GM12874 (cell line): ENCODE data around the gene PLEKHG4B.

Experiments used
- TF ChIP-seq, protein P1 (sequence below): IDR thresholded peaks from 2 replicates; pipeline ENCODE4 v1.5.1; 2011; ENCODE audit warnings: low read depth, mild to moderate bottlenecking, control low read depth, low read length, moderate library complexity; ENCODE audit not compliant: insufficient read depth

PLEKHG4B gene

DNA sequence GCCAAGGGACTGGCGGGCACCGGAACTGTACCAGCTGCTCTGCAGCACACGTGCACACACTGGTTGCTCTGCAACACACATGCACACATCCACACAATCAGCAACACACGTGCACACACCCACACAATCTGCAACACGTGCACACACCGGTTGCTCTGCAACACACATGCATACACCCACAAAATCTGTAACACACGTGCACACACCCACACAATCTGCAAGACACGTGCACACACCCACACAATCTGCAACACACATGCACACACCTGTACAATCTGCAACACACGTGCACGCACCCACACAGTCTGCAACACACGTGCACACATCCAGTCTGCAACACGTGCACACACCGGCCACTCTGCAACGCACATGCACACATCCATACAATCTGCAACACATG, 17.9 kb downstream of the PLEKHG4B start:
- TF ChIP-seq, protein P1, sequence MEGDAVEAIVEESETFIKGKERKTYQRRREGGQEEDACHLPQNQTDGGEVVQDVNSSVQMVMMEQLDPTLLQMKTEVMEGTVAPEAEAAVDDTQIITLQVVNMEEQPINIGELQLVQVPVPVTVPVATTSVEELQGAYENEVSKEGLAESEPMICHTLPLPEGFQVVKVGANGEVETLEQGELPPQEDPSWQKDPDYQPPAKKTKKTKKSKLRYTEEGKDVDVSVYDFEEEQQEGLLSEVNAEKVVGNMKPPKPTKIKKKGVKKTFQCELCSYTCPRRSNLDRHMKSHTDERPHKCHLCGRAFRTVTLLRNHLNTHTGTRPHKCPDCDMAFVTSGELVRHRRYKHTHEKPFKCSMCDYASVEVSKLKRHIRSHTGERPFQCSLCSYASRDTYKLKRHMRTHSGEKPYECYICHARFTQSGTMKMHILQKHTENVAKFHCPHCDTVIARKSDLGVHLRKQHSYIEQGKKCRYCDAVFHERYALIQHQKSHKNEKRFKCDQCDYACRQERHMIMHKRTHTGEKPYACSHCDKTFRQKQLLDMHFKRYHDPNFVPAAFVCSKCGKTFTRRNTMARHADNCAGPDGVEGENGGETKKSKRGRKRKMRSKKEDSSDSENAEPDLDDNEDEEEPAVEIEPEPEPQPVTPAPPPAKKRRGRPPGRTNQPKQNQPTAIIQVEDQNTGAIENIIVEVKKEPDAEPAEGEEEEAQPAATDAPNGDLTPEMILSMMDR = no peak

DNA sequence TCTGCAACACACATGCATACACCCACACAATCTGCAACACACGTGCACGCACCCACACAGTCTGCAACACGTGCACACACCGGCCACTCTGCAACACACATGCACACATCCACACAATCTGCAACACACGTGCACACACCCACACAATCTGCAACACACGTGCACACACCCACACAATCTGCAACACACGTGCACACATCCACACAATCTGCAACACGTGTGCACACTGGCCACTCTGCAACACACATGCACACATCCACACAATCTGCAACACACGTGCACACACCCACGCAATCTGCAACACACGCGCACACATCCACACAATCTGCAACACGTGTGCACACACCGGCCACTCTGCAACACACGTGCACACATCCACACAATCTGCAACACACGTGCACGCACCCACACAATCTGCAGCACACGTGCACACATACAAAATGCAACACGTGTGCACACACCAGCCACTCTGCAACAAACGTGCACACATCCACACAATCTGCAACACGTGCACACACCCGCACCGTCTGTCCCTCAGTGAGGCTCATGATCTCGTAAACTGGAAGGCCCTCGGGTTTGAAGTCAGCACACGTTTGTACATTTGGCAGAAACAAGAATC, 18.4 kb downstream of the PLEKHG4B start:
- TF ChIP-seq, protein P1 = no peak

- TF ChIP-seq, protein P1 = no peak
These were observed 19.2 kb downstream of the PLEKHG4B start for GRCh38 chr5:111171-111570.

DNA sequence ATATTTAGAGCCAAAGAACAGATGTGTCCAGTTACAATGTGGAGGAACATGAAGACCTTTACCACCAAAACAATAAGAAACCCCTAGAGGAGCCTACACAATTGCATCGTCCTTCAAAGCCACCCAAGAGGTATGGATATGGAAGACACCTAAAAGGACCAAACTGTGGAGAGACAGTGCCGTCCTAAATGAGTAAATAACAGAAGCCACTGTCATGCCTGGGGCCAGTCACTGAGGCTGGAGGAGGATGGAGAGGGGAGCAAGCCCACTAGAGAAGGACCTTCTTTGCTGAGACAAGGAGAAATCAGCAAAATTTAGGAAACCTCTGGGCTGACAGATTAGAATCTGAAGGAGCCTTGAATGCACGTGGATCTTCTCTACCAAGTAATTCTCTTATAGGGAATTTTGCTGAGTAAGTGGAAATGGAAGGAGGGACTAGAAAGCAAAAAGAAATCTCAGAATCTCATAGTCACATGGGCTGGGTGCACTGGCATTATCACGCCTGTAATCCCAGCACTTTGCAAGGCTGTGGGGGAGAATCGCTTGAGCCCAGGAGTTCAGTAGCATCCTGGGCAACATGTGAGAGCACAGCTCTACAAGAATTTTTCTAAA, 27.6 kb downstream of the PLEKHG4B start:
- TF ChIP-seq, protein P1 = no peak

- TF ChIP-seq, protein P1 = no peak
These were observed 29.5 kb downstream of the PLEKHG4B start for GRCh38 chr5:121432-121831.

- TF ChIP-seq, protein P1 = no peak
These were observed 33.8 kb downstream of the PLEKHG4B start for GRCh38 chr5:125815-126214.

- TF ChIP-seq, protein P1 = no peak
These were observed 34.8 kb downstream of the PLEKHG4B start for GRCh38 chr5:126806-127205.
